ENCODE measurements around the gene EDA.

Gene EDA

GRCh38 chrX:70052895-70053615 is 437.1 kb downstream of the EDA start:
- Mint-ChIP-seq H3K27me3 (peaks cover 7% of the 10 kb centered on the region), H3K36me3 (no peaks in the 10 kb centered on the region), H3K4me1 (no peaks in the 10 kb centered on the region), H3K4me3 (no peak overlapping the region), H3K9me3 (no peaks in the 10 kb centered on the region), H3K27ac (no peak overlapping the region)
- ATAC-seq (ENCODE audit: low read depth) = no peak
- DNase-seq (ENCODE audit: low spot score in 2 of 2) = no peak

- DNase-seq (ENCODE audit: low spot score in 2 of 2) (no peak), ATAC-seq (ENCODE audit: low read depth) (no peak)
- Mint-ChIP-seq H3K36me3 (no peaks in the 10 kb centered on the region), H3K9me3 (no peaks in the 10 kb centered on the region), H3K4me1 (no peaks in the 10 kb centered on the region), H3K27ac (no peak overlapping the region), H3K27me3 (peaks cover 7% of the 10 kb centered on the region), H3K4me3 (no peak overlapping the region)
Measured at GRCh38 chrX:70054391-70054790, 438.5 kb downstream of the EDA start.

DNA sequence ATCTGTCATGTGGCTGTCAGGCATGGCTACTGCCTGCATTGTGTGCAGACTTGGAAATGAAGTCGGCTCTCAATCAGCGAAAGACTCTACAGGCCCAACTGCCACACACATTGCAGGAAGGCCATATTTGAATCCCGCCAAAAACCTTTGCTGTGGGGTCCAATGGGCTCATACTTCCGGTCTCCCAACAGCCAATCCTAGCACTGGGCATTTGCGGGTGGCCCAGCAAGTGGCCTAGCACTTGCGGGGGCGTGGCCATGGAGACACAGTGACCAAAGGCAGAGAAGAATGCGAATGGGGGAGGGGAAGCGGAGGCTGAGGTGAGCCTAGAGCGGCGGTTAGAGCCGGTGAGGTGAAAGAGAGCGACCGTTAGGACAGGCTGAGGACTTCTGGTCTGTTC is 446.2 kb downstream of the EDA start, which contains the start of gene OTUD6A:
OTUD6A (plus strand) TSS at position 382 of the 400 bp plus-strand sequence. CDS start 68 bp downstream, outside the sequence.
- ATAC-seq (ENCODE audit: low read depth) = no peak
- no peak for DNase-seq (ENCODE audit: low spot score in 2 of 2)
- Mint-ChIP-seq H3K27ac (no peak within 1 kb of the TSS), H3K27me3 (peaks cover 10% of the 10 kb centered on the region), H3K4me3 (no peak within 1 kb of the TSS), H3K4me1 (no peaks in the 10 kb centered on the region), H3K36me3 (no peaks in the 10 kb centered on the region), H3K9me3 (peaks cover 2% of the 10 kb centered on the region)

DNA sequence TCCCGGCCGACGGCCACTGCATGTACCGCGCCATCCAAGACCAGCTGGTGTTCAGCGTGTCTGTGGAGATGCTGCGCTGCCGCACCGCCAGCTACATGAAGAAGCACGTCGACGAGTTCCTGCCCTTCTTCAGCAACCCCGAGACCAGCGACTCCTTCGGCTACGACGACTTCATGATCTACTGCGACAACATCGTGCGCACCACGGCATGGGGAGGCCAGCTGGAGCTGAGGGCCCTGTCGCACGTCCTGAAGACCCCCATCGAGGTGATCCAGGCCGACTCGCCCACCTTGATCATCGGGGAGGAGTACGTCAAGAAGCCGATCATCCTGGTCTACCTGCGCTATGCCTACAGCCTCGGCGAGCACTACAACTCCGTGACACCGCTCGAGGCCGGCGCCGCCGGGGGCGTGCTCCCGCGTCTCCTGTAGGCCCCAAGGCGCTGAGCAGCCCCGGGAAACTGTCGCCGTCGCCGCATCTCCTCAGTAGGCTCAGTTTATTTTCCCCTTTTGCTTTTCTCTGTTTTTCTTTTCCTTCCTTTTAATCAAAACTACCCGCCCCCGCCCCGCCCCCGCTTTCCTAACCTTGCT is 447.1 kb downstream of the EDA start:
- Mint-ChIP-seq H3K9me3 (peaks cover 2% of the 10 kb centered on the region), H3K27ac (no peak overlapping the region), H3K4me1 (no peaks in the 10 kb centered on the region), H3K36me3 (no peaks in the 10 kb centered on the region), H3K27me3 (peaks cover 10% of the 10 kb centered on the region), H3K4me3 (no peak overlapping the region)
- DNase-seq (ENCODE audit: low spot score in 2 of 2) (no peak), ATAC-seq (ENCODE audit: low read depth) (no peak)

GRCh38 chrX:70066646-70067045 is 450.7 kb downstream of the EDA start:
- ATAC-seq (ENCODE audit: low read depth) (no peak), DNase-seq (ENCODE audit: low spot score in 2 of 2) (no peak)
- Mint-ChIP-seq H3K27me3 (peaks cover 10% of the 10 kb centered on the region), H3K9me3 (no peaks in the 10 kb centered on the region), H3K36me3 (no peaks in the 10 kb centered on the region), H3K27ac (no peak overlapping the region), H3K4me3 (no peak overlapping the region), H3K4me1 (no peaks in the 10 kb centered on the region)

DNA sequence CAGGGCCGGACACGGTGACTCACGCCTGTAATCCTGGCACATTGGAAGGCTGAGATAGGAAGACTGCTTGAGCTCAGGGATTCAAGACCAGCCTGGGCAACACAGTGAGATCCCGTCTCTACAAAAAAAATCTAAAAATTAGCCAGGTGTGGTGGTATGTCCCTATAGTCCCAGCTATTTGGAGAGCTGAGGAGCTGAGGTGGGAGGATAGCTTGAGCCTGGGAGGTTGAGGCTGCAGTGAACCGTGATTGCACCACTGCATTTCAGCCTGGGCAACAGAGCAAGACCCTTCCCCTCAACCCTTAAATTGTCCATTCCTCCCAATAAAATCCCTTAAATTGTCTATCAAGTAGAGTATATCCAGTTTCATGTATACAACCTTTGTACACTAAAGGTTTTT is 463.4 kb downstream of the EDA start:
- H3K9me3 Mint-ChIP-seq = peaks cover 2% of the 10 kb centered on the region
- H3K4me1 Mint-ChIP-seq = no peaks in the 10 kb centered on the region
- DNase-seq (ENCODE audit: low spot score in 2 of 2) = no peak
- peaks cover 1% of the 10 kb centered on the region for H3K27me3 Mint-ChIP-seq
- no peak overlapping the region for H3K4me3 Mint-ChIP-seq
- no peak overlapping the region for H3K27ac Mint-ChIP-seq
- ATAC-seq (ENCODE audit: low read depth) = no peak
- no peaks in the 10 kb centered on the region for H3K36me3 Mint-ChIP-seq

DNA sequence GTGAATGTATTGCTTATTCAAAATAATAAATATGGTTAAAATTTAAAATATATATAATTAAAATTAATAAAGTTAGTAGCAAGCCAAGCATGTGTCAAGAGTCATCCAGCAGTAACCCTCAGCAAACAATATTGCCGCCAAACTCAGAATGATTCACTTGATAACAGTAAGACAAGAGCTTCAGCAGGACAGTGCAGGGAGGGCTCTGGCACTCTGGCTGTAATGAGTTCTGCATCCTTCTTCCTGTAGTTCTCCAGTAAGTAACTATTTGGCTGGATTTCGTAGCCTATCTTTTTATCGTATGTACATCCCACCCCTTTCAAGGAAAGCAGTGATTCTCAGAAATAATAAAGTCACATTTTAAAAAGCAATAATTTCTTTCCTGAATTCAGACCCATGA is 464.0 kb downstream of the EDA start:
- H3K36me3 Mint-ChIP-seq = no peaks in the 10 kb centered on the region
- peaks cover 1% of the 10 kb centered on the region for H3K27me3 Mint-ChIP-seq
- DNase-seq (ENCODE audit: low spot score in 2 of 2) = no peak
- peaks cover 2% of the 10 kb centered on the region for H3K9me3 Mint-ChIP-seq
- ATAC-seq (ENCODE audit: low read depth) = no peak
- no peak overlapping the region for H3K27ac Mint-ChIP-seq
- no peaks in the 10 kb centered on the region for H3K4me1 Mint-ChIP-seq
- no peak overlapping the region for H3K4me3 Mint-ChIP-seq

DNA sequence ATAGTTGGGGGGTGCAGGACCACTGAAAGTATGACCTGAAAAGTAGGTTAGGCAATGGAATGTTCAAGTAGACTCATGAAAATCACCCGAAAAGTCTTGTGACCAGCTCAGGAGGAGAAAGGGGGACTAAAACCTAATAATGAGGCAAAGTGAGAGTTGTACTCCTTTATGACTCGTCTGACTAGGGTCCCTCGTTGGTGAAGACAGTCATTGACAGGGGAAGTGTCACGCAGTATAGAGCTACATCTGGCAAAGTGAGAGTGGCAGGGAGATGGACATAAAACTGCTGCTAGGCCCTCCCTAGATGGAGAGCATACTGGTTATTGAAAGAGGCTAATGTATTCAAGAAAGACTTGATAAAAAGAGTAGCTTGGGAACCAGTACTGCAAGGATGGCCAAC is 466.8 kb downstream of the EDA start:
- no peaks in the 10 kb centered on the region for H3K9me3 Mint-ChIP-seq
- ATAC-seq (ENCODE audit: low read depth) (no peak), DNase-seq (ENCODE audit: low spot score in 2 of 2) (no peak)
- no peaks in the 10 kb centered on the region for H3K4me1 Mint-ChIP-seq
- H3K27me3 Mint-ChIP-seq = peaks cover 1% of the 10 kb centered on the region
- no peak overlapping the region for H3K27ac Mint-ChIP-seq
- no peaks in the 10 kb centered on the region for H3K36me3 Mint-ChIP-seq
- H3K4me3 Mint-ChIP-seq = no peak overlapping the region

GRCh38 chrX:70084592-70085240 is 468.8 kb downstream of the EDA start:
- DNase-seq (ENCODE audit: low spot score in 2 of 2) = no peak
- peaks cover 4% of the 10 kb centered on the region for H3K27me3 Mint-ChIP-seq
- no peak overlapping the region for H3K27ac Mint-ChIP-seq
- no peak overlapping the region for H3K4me3 Mint-ChIP-seq
- no peak for ATAC-seq (ENCODE audit: low read depth)
- H3K9me3 Mint-ChIP-seq = no peaks in the 10 kb centered on the region
- peaks cover 3% of the 10 kb centered on the region for H3K4me1 Mint-ChIP-seq
- no peaks in the 10 kb centered on the region for H3K36me3 Mint-ChIP-seq

DNA sequence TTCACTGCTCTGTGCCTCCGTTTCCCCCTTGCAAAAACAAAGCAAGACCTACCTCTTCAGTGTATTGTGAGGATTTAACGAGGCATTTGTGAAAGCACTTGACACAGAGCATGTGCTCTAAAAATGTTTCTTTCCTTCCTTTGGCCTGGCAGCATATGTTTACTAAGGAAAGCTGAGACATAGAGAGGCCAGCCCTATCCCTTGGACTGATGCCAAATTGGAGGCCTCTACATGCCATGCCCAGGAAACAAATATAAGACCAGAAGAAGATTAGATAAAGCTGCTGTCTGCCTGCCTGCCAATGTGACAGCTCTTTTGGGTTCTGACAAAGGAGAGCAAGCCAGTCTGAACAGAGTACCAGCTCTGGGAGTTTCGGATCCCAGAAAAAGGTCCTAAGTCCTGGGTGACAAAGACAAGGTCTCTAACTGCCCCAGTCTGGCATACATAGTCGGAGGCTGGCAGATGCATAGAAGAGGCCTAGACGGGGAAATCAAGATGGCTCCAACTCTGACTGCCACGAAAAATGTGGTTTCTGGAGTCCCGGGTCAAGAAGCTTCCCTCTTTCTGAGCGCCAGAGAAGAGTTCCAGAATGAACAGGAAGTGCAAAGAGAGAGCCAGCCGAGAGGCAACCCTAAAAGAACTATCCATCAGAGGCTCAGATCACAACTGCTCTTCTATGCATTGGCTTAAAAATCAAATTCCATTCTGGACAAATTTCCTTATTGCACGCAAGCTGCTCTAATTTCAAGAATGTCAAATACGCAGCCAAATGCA is 472.1 kb downstream of the EDA start:
- Mint-ChIP-seq H3K4me3 (no peak overlapping the region), H3K27ac (no peak overlapping the region), H3K27me3 (peaks cover 5% of the 10 kb centered on the region), H3K36me3 (no peaks in the 10 kb centered on the region), H3K4me1 (peaks cover 4% of the 10 kb centered on the region), H3K9me3 (no peaks in the 10 kb centered on the region)
- DNase-seq (ENCODE audit: low spot score in 2 of 2) = no peak
- ATAC-seq (ENCODE audit: low read depth) = no peak

GRCh38 chrX:70088751-70089150 is 472.8 kb downstream of the EDA start:
- Mint-ChIP-seq H3K4me3 (no peak overlapping the region), H3K27ac (no peak overlapping the region)
- ATAC-seq (ENCODE audit: low read depth) = no peak

More at GRCh38 chrX:70088751-70089150, 472.8 kb downstream of the EDA start:
- peaks cover 5% of the 10 kb centered on the region for H3K27me3 Mint-ChIP-seq
- no peaks in the 10 kb centered on the region for H3K36me3 Mint-ChIP-seq
- peaks cover 4% of the 10 kb centered on the region for H3K4me1 Mint-ChIP-seq
- H3K9me3 Mint-ChIP-seq = no peaks in the 10 kb centered on the region
- no peak for DNase-seq (ENCODE audit: low spot score in 2 of 2)

Data from memory B cell (primary cell).